HG03175 (cell line): ENCODE data around the gene BRIP1.
"Not testable (repeated sequence)": the region's sequence is repeated elsewhere in the genome, so short reads cannot be mapped to it uniquely, and the experiment has no call there.

Experiments used
- ATAC-seq: cut with Tn5 transposase; IDR thresholded peaks from one replicate; pipeline ENCODE4 v1.9.1; 2021; ENCODE audit warnings: mild to moderate bottlenecking, moderate library complexity; ENCODE audit not compliant: unreplicated experiment

BRIP1 gene

GRCh38 chr17:61867033-61867432, 3.7 kb upstream of the BRIP1 start:
- ATAC-seq = no peak

GRCh38 chr17:61863801-61864126, 436 bp upstream of the BRIP1 start:
- ATAC-seq = peak; percentile 12

GRCh38 chr17:61862105-61862574, 1.2 kb downstream of the BRIP1 start:
- ATAC-seq = no peak

- not testable (repeated sequence) for ATAC-seq
These were observed 2.9 kb downstream of the BRIP1 start for GRCh38 chr17:61860397-61860796.

GRCh38 chr17:61856035-61856434, 7.3 kb downstream of the BRIP1 start:
- no peak for ATAC-seq

- ATAC-seq = no peak
These were observed 10.5 kb downstream of the BRIP1 start for GRCh38 chr17:61852857-61853256.

GRCh38 chr17:61849674-61850073, 13.7 kb downstream of the BRIP1 start:
- no peak for ATAC-seq

GRCh38 chr17:61848896-61849295, 14.4 kb downstream of the BRIP1 start:
- no peak for ATAC-seq

GRCh38 chr17:61848247-61848646, 15.1 kb downstream of the BRIP1 start:
- no peak for ATAC-seq

GRCh38 chr17:61847659-61848058, 15.7 kb downstream of the BRIP1 start:
- no peak for ATAC-seq

GRCh38 chr17:61846761-61847375, 16.5 kb downstream of the BRIP1 start:
- no peak for ATAC-seq

GRCh38 chr17:61846088-61846487, 17.2 kb downstream of the BRIP1 start:
- ATAC-seq = no peak

GRCh38 chr17:61843435-61843834, 19.9 kb downstream of the BRIP1 start:
- no peak for ATAC-seq

- ATAC-seq = no peak
These were observed 20.4 kb downstream of the BRIP1 start for GRCh38 chr17:61842899-61843298.

GRCh38 chr17:61839300-61839786, 24.0 kb downstream of the BRIP1 start:
- no peak for ATAC-seq

GRCh38 chr17:61837175-61838051, 25.9 kb downstream of the BRIP1 start:
- no peak for ATAC-seq

- ATAC-seq = no peak
These were observed 26.8 kb downstream of the BRIP1 start for GRCh38 chr17:61836266-61837174.

GRCh38 chr17:61835606-61836005, 27.7 kb downstream of the BRIP1 start:
- no peak for ATAC-seq

- no peak for ATAC-seq
These were observed 28.7 kb downstream of the BRIP1 start for GRCh38 chr17:61834610-61835009.

- ATAC-seq = no peak
These were observed 29.7 kb downstream of the BRIP1 start for GRCh38 chr17:61833536-61834193.

GRCh38 chr17:61832463-61832862, 30.9 kb downstream of the BRIP1 start:
- ATAC-seq = no peak
